Panc1 (cell line): Measurements from ENCODE around the gene PTEN.

ENCODE experiments used
- POLR2AphosphoS5 ChIP-seq: IDR thresholded peaks from 2 replicates; pipeline ENCODE4 v1.6.1; 2012; ENCODE audit warnings: mild to moderate bottlenecking, low read depth, low read length, moderate library complexity
- SIN3A ChIP-seq: IDR thresholded peaks from 2 replicates; pipeline ENCODE4 v1.6.1; 2012; ENCODE audit warnings: low read depth, mild to moderate bottlenecking, low read length, moderate library complexity, borderline replicate concordance; ENCODE audit not compliant: insufficient read depth
- TF ChIP-seq, protein P1 (sequence below): fragments of 450-650 bp; IDR thresholded peaks from 2 replicates; pipeline ENCODE4 v1.5.1; 2017; ENCODE audit warnings: mild to moderate bottlenecking
- TF ChIP-seq, protein P2 (sequence below), 2 experiments: IDR thresholded peaks; 2 replicates each; pipeline ENCODE4 v1.6.1; 2011 to 2012; ENCODE audit warnings: low read depth in 2 of 2, control low read depth in 1 of 2, low read length in 1 of 2, mild to moderate bottlenecking in 1 of 2, moderate library complexity in 1 of 2; ENCODE audit not compliant: insufficient read depth in 1 of 2

DNA sequence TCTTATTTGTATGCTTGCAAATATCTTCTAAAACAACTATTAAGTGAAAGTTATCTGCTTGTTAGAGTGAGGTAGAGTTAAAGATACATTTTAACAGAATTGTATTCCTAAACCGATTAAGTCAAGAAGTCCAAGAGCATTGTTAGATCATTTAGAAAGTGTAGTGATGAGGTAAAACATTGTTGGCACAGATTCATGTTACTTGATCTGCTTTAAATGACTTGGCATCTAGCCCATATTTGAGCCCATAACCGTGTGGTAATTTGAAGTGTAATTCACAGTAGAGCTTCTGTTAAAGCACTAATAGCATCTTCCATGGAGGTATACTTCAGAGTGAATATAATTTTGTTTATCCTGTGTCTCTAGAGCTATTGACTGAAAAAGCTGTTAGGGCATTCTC, 62.1 kb downstream of the PTEN start:
- TF ChIP-seq, protein P1, sequence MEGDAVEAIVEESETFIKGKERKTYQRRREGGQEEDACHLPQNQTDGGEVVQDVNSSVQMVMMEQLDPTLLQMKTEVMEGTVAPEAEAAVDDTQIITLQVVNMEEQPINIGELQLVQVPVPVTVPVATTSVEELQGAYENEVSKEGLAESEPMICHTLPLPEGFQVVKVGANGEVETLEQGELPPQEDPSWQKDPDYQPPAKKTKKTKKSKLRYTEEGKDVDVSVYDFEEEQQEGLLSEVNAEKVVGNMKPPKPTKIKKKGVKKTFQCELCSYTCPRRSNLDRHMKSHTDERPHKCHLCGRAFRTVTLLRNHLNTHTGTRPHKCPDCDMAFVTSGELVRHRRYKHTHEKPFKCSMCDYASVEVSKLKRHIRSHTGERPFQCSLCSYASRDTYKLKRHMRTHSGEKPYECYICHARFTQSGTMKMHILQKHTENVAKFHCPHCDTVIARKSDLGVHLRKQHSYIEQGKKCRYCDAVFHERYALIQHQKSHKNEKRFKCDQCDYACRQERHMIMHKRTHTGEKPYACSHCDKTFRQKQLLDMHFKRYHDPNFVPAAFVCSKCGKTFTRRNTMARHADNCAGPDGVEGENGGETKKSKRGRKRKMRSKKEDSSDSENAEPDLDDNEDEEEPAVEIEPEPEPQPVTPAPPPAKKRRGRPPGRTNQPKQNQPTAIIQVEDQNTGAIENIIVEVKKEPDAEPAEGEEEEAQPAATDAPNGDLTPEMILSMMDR, result no peak
- TF ChIP-seq POLR2AphosphoS5 (no peak), SIN3A (no peak)
- TF ChIP-seq, protein P2, sequence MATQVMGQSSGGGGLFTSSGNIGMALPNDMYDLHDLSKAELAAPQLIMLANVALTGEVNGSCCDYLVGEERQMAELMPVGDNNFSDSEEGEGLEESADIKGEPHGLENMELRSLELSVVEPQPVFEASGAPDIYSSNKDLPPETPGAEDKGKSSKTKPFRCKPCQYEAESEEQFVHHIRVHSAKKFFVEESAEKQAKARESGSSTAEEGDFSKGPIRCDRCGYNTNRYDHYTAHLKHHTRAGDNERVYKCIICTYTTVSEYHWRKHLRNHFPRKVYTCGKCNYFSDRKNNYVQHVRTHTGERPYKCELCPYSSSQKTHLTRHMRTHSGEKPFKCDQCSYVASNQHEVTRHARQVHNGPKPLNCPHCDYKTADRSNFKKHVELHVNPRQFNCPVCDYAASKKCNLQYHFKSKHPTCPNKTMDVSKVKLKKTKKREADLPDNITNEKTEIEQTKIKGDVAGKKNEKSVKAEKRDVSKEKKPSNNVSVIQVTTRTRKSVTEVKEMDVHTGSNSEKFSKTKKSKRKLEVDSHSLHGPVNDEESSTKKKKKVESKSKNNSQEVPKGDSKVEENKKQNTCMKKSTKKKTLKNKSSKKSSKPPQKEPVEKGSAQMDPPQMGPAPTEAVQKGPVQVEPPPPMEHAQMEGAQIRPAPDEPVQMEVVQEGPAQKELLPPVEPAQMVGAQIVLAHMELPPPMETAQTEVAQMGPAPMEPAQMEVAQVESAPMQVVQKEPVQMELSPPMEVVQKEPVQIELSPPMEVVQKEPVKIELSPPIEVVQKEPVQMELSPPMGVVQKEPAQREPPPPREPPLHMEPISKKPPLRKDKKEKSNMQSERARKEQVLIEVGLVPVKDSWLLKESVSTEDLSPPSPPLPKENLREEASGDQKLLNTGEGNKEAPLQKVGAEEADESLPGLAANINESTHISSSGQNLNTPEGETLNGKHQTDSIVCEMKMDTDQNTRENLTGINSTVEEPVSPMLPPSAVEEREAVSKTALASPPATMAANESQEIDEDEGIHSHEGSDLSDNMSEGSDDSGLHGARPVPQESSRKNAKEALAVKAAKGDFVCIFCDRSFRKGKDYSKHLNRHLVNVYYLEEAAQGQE (IDR thresholded peaks at IDR 0.05; ENCODE audit: insufficient read depth in 1 of 2, low read depth in 2 of 2, low read length in 1 of 2), result no peak
